GM19438 (cell line): ENCODE results near the gene PDZRN4.

Source experiments
- ATAC-seq: cut with Tn5 transposase; IDR thresholded peaks from one replicate; pipeline ENCODE4 v1.9.1; 2021; ENCODE audit warnings: low read depth; ENCODE audit not compliant: unreplicated experiment

The PDZRN4 gene

GRCh38 chr12:41496009-41496408 is 307.9 kb downstream of the PDZRN4 start:
- no peak for ATAC-seq

- no peak for ATAC-seq
These were observed 309.3 kb downstream of the PDZRN4 start for GRCh38 chr12:41497409-41497808.

GRCh38 chr12:41504976-41505375 is 316.9 kb downstream of the PDZRN4 start:
- no peak for ATAC-seq

GRCh38 chr12:41507286-41507685 is 319.2 kb downstream of the PDZRN4 start:
- ATAC-seq = no peak

GRCh38 chr12:41509271-41510055 is 321.3 kb downstream of the PDZRN4 start:
- ATAC-seq = no peak

- no peak for ATAC-seq
These were observed 322.4 kb downstream of the PDZRN4 start for GRCh38 chr12:41510470-41510869.

- no peak for ATAC-seq
These were observed 323.1 kb downstream of the PDZRN4 start for GRCh38 chr12:41511247-41511646.

GRCh38 chr12:41512497-41512896 is 324.4 kb downstream of the PDZRN4 start:
- no peak for ATAC-seq

- ATAC-seq = no peak
These were observed 326.1 kb downstream of the PDZRN4 start for GRCh38 chr12:41514021-41514777.

- ATAC-seq = no peak
These were observed 326.8 kb downstream of the PDZRN4 start for GRCh38 chr12:41514907-41515306.

GRCh38 chr12:41515953-41516352 is 327.8 kb downstream of the PDZRN4 start:
- ATAC-seq = no peak

GRCh38 chr12:41520869-41521268 is 332.7 kb downstream of the PDZRN4 start:
- no peak for ATAC-seq

GRCh38 chr12:41521872-41522379 is 333.8 kb downstream of the PDZRN4 start:
- ATAC-seq = peak; percentile 68

GRCh38 chr12:41527062-41527461 is 338.9 kb downstream of the PDZRN4 start:
- no peak for ATAC-seq

- no peak for ATAC-seq
These were observed 339.5 kb downstream of the PDZRN4 start for GRCh38 chr12:41527534-41528116.

GRCh38 chr12:41528874-41529273 is 340.8 kb downstream of the PDZRN4 start:
- ATAC-seq = no peak

- ATAC-seq = no peak
These were observed 342.3 kb downstream of the PDZRN4 start for GRCh38 chr12:41530441-41530840.

GRCh38 chr12:41531147-41531829 is 343.2 kb downstream of the PDZRN4 start:
- ATAC-seq = no peak

- ATAC-seq = no peak
These were observed 344.0 kb downstream of the PDZRN4 start for GRCh38 chr12:41532072-41532471.

GRCh38 chr12:41536813-41537490 is 348.8 kb downstream of the PDZRN4 start:
- no peak for ATAC-seq
